ENCODE data around the gene KCNQ1.

The KCNQ1 gene

DNA sequence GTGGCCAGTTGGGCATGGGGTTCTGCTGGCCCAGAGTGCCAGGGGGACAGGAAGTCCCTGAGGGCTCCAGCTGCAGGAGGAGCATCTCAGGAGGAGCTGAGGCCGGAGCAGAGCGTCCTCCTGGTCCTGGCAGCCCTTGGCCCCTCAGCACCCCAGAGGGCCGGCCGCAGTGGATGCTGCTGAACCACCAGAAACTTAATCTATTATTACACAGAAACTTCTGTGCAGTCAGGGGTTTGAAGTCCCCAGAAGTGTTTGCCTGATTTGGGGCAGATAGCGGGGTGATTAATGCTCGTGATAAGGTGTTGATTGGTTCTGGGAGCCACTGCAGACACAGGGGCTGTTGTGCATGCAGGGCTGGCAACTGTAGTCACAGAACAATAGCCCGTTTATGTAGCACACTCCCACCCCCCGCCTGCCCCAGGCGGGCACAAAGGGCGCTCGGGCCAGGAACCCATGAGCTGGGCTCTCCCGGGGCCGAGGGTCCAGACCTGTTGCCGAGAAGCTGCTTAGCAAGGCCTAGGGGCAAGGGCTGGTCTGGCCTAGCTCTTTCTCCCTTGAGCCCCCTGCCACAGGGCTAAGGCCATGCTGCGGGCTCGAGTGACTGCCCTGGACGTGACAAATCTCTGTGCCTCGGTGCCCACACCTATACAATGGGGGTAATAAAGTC lies 284.0 kb downstream of the KCNQ1 start:
- no peak for DNase-seq

DNA sequence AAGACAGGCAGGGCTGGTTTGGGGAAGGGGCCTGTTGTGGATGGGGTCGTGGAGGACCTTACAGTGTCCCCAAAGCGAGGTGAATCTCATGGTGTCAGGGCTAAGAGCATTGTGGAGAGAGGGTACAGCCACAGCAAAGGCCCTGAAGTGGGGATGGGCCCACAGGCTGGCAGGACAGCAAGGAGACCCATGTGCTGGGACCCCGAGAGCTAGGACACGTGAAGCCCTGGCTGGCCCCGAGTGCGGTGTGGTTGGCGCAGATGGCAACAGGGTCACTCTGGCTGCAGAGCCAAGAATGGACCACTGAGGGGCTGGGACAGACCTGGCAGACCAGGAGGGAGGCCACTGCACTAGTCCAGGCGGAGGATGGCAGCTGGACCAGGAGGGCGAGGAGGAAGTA lies 285.0 kb downstream of the KCNQ1 start:
- DNase-seq = no peak

- no peak for DNase-seq
These were observed 285.7 kb downstream of the KCNQ1 start for GRCh38 chr11:2730272-2731129.

GRCh38 chr11:2731130-2732125 lies 286.6 kb downstream of the KCNQ1 start:
- no peak for DNase-seq

DNA sequence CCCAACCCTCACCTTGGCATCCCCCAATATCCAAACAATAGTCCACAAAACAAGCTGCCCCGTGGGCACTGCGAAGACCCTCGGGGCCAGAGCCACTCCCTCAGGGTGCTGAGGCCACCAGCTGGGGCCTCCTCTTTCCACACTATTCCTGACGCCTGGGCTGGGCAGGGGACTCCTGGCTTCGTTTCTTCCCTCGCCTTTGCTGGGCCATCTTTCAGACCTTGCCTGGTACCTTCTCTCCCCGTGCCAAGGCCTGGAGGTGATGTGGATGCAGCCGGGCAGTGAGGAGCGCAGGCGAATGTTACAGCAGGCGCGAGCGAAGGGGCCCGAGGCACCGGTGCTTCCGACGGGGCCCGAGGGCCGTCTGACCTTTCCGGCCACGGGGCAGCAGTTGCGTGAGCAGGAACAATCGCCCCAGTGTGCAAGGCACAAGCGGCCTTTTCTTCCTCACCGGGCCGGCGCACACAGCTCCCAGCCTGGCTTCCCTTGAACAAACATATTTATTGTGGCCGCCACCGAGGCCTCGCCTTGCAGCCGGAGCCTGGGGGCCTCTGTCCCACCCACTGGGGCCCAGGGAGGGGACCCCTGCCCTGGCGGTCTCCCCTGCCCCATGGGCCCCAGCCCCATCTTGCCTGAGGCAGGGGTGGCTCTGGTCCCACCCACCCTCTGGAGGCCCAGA lies 287.6 kb downstream of the KCNQ1 start:
- no peak for DNase-seq

- no peak for DNase-seq
These were observed 288.3 kb downstream of the KCNQ1 start for GRCh38 chr11:2732940-2733628.

- DNase-seq = no peak
These were observed 289.6 kb downstream of the KCNQ1 start for GRCh38 chr11:2734181-2735052.

- DNase-seq = no peak
These were observed 290.3 kb downstream of the KCNQ1 start for GRCh38 chr11:2735053-2735589.

GRCh38 chr11:2736577-2737225 lies 291.9 kb downstream of the KCNQ1 start:
- DNase-seq = no peak

DNA sequence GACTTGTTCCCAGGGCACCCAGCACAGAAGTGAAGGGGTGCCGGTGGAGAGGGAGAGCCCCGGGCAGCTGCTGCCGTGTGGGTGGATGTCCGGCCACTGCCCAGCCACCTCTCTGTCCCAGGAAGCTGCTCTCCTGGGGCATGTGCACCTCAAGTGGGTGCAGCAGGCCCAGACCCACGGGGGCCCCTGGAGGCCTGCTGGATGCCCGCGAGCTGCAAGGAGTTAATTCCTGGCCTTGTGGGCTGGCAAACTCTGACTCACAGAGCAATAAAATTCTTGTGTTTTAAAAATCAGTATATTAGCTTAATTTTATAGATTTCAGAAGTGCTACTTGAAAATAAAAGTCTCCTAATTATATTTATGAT lies 292.4 kb downstream of the KCNQ1 start:
- no peak for DNase-seq

DNA sequence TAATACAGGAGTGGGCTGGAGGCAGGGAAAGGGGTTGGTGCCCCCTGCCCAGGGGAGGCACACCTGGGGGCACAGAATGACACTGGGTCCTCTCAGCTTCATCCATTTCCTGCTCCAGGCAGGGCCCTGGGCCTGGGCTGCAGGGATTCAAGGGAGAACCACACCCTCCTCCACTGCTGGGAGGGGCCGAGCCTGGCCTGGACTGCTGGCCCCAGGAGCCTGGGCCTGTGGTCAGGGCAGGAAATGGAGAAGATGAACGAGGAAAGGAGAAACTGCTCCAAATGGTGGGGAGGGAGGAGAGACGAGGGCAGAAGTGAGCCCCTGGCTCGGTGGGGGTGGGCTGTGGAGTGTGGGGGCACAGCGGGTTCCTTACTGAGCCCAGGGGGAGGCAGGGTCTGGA lies 293.1 kb downstream of the KCNQ1 start:
- no peak for DNase-seq

DNA sequence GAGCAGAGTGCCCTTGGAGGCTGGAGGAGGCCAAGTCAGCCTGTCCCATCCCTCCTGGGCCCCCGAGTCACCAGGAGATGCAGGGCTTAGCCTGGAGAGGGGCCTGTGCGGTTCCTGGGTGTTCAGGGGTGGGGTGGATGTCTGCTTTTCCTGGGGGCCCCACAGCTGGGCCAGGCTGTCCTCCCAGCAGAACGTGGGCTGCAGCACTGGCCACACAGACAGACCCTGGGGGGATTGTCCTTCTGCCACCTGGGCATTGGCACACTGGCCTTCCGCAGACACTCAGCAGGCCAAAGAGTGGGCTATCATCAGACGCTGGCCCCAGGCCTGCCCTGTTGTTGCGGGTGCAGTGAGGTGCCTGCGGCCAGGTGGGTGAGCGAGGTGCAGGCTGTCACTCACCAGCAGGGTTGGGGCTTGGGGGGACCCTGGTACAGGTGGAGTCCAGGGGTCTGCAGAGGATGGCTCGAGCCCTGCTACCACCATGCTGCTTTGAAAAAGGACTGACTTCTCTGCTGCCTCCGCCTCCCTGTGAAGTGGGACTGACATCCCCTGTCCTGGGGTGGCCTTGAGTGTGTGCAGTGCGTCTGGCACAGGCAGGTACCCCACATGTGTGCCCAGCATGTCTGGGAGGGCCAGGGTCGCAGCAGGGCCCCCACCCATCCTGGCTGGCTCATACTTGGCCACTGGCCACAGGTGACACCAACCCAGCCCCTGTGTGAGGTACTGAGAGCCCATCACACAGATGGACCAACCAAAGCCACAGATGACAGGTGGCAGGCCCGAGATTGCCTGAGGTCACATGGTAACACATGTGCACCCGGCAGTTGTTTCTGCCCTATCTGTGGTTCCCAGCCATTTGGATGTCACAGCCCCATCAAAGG lies 294.0 kb downstream of the KCNQ1 start:
- no peak for DNase-seq

DNA sequence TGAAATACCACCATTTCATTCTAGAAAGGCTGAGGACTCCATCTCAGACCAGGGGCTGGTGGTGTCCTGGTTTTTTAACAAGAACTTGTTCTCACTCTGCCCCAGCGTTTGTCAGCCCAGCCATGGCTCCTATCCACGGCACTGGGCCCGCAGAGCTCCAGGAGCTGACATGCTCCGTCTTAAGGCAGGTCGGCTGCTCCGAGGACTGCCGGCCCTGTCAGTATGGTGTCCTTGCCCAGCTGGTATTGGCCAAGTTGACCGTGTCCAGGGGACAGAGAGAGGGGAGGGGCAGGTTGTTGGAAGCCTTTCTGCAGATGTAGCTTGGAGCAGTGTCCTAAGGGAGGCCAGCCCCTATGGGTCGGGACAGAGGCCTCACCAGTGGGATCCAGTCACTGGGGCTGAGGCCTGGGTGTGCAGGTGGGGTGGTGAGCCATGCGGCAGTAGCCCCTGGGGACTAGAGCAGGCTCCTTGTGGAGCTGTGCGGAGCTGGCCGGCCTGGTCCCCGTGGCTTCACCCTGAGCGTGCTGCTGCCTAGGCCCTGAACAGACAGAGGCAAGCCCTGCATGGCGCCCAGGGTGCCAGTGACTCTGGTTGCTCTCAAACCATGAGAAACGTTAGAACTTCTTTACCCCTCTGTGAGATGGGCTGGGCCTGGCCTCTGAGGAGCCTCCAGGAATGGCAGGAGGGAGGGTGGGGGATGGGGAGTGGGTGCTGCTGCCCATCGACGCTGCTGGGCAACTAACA lies 294.9 kb downstream of the KCNQ1 start:
- no peak for DNase-seq

- DNase-seq = no peak
These were observed 295.6 kb downstream of the KCNQ1 start for GRCh38 chr11:2740275-2740940.

- DNase-seq = no peak
These were observed 296.2 kb downstream of the KCNQ1 start for GRCh38 chr11:2741006-2741376.

- DNase-seq = no peak
These were observed 296.7 kb downstream of the KCNQ1 start for GRCh38 chr11:2741377-2742131.

- no peak for DNase-seq
These were observed 297.4 kb downstream of the KCNQ1 start for GRCh38 chr11:2742201-2742600.

All from NCI-H187 (cell line).